ENCODE results near the gene MAN1B1.

DNA sequence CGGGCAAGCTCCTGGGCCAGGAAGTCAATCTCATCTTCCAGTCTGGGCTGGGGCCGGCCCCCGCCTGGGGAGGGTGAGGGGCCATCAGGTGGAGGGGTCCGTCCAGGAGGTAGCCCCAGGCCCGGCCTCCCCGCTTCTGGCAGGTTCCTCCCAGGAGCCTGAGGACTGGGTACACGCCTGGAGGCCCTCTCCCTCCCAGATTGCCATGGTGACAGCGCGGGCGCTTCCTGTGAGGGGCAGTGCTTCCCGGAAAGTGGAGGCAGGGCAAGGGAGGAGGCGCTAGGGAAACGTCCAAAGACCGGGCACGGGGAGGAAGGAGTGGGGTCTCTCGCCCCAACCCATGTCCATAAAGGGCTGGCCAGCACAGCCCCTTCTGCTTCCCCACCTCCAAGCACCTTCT lies 45.7 kb upstream of the MAN1B1 start:
- TF ChIP-seq, protein P1, sequence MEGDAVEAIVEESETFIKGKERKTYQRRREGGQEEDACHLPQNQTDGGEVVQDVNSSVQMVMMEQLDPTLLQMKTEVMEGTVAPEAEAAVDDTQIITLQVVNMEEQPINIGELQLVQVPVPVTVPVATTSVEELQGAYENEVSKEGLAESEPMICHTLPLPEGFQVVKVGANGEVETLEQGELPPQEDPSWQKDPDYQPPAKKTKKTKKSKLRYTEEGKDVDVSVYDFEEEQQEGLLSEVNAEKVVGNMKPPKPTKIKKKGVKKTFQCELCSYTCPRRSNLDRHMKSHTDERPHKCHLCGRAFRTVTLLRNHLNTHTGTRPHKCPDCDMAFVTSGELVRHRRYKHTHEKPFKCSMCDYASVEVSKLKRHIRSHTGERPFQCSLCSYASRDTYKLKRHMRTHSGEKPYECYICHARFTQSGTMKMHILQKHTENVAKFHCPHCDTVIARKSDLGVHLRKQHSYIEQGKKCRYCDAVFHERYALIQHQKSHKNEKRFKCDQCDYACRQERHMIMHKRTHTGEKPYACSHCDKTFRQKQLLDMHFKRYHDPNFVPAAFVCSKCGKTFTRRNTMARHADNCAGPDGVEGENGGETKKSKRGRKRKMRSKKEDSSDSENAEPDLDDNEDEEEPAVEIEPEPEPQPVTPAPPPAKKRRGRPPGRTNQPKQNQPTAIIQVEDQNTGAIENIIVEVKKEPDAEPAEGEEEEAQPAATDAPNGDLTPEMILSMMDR (IDR thresholded peaks at IDR 0.05), result no peak
- TF ChIP-seq POLR2AphosphoS5 (IDR thresholded peaks at IDR 0.05) (no peak), POLR2A (IDR thresholded peaks at IDR 0.05) (no peak)

Measured in prostate gland (tissue), 2 donors.